Lower leg skin (tissue), 4 donors: Measurements from ENCODE around the gene PADI4. TPM values are rescaled to one million over a fixed set of nuclear protein-coding genes. Genes with fewer than 3 reads are reported as not detected.

Source experiments
- DNase-seq, 2 donors: peaks; one replicate each; pipeline ENCODE4 v3.0.0-alpha.2; 2019; ENCODE audit warnings: low spot score in 2 of 2
- H3K4me3 ChIP-seq: fragments of 200-600 bp; sonication (generic); 2 replicates; pipeline ENCODE4 v1.5.1; 2017; ENCODE audit warnings: mild to moderate bottlenecking, low read depth; ENCODE audit not compliant: poor library complexity, severe bottlenecking
- CTCF ChIP-seq, 3 donors: fragments of 450-650 bp; IDR thresholded peaks; one replicate each; pipeline ENCODE4 v1.5.1; 2016; ENCODE audit warnings: antibody characterized with exemption in 3 of 3, mild to moderate bottlenecking in 3 of 3, moderate library complexity in 2 of 3
- POLR2A ChIP-seq, 2 donors: fragments of 450-650 bp; IDR thresholded peaks; one replicate each; pipeline ENCODE4 v1.6.1; 2016 to 2017; ENCODE audit warnings: antibody characterized with exemption in 2 of 2, mild to moderate bottlenecking in 1 of 2, moderate library complexity in 1 of 2
- WGBS, 2 donors: methylation state at CpG; one replicate each; pipeline ENCODE4 v1.1.5; 2018; 5-methylcytosine and 5-hydroxymethylcytosine counted together
- intact Hi-C: fragments of 100-400 bp; cut with DNase I; formaldehyde crosslinking; loops from one replicate; pipeline ENCODE4 v1.15.0; 2023; ENCODE audit warnings: low total_unique reads
- total RNA-seq, 4 donors: library from RNA; depleted of rRNA; stranded (reverse); fragments of >200 nt; gene quantifications; one replicate each; pipeline ENCODE4 v1.1.0, GENCODE V29; 2016

The PADI4 gene
- total RNA-seq, 4 donors from 2014 or later, result 0.51 TPM; not detected in 3

- intact Hi-C loops, result loop anchor here (10.0 kb wide), 1 partner anchor 208 kb away; no protein-coding TSS in a partner anchor
- WGBS, 2 donors, result 93 to 94% methylated on average over 8 of the region's 8 CpGs
- no peak overlapping the region for H3K4me3 ChIP-seq
- no peak for TF ChIP-seq POLR2A (IDR thresholded peaks at IDR 0.05)
- no peak for TF ChIP-seq CTCF (IDR thresholded peaks at IDR 0.05)
- DNase-seq, result peak in 1 of 2 donors; percentile 77
Measured at GRCh38 chr1:17333081-17333480, 25.1 kb downstream of the PADI4 start.

GRCh38 chr1:17335821-17336710, 28.1 kb downstream of the PADI4 start:
- TF ChIP-seq CTCF (IDR thresholded peaks at IDR 0.05), result no peak
- no peak for TF ChIP-seq POLR2A (IDR thresholded peaks at IDR 0.05)
- H3K4me3 ChIP-seq, result no peak overlapping the region
- intact Hi-C loops, result loop anchor here (10.0 kb wide), 1 partner anchor 211 kb away; no protein-coding TSS in a partner anchor
- peak; percentile 46 to 88 for DNase-seq
- 23 to 26% methylated on average over 19 to 20 of the region's 20 CpGs for WGBS, 2 donors

- no peak overlapping the region for H3K4me3 ChIP-seq
- WGBS, 2 donors, result 73 to 78% methylated on average over 15 of the region's 15 CpGs
- intact Hi-C loops, result loop anchor here (10.0 kb wide), 1 partner anchor 214 kb away; no protein-coding TSS in a partner anchor
- TF ChIP-seq CTCF (IDR thresholded peaks at IDR 0.05), result no peak
- TF ChIP-seq POLR2A (IDR thresholded peaks at IDR 0.05), result no peak
- peak in 1 of 2 donors; percentile 71 for DNase-seq
Measured at GRCh38 chr1:17338706-17339493, 30.9 kb downstream of the PADI4 start.

- DNase-seq, result peak in 1 of 2 donors; percentile 63
- intact Hi-C loops, result loop anchor here (10.0 kb wide), 1 partner anchor 215 kb away; no protein-coding TSS in a partner anchor
- 66 to 79% methylated on average over 7 of the region's 7 CpGs for whole genome bisulfite sequencing, 2 donors
- H3K4me3 ChIP-seq, result no peak overlapping the region
- TF ChIP-seq CTCF (IDR thresholded peaks at IDR 0.05) (no peak), POLR2A (IDR thresholded peaks at IDR 0.05) (no peak)
Measured at GRCh38 chr1:17339521-17339920, 31.5 kb downstream of the PADI4 start.

- DNase-seq, result peak in 1 of 2 donors; percentile 46
- no peak overlapping the region for H3K4me3 ChIP-seq
- WGBS, 2 donors, result 66 to 77% methylated on average over 8 of the region's 8 CpGs
- intact Hi-C loops, result no loop called here
- no peak for TF ChIP-seq CTCF (IDR thresholded peaks at IDR 0.05)
Measured at GRCh38 chr1:17340358-17340757, 32.4 kb downstream of the PADI4 start.
